Measurements from ENCODE around the gene PPME1.

Gene PPME1

DNA sequence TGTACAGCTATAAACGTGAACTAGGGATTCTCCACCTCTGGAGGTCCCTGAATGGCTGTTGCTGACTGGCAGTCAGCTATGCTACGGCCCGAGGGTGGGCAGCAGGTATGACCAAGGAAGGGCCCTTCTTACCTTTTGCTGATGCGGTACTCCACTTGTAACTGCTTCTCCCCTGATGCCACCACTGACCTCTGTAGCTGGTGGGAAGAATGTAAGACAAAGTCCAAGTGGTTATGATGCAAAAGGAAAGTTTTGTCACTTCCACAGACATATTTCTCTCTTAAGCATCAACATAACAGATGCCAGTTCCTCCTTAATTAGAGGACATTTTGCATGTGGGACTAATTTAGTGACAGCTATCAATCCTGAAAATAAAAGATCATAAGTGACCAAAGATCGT is 108.2 kb downstream of the PPME1 start:
- ChIA-PET POLR2A (no interaction called here), CTCF (interaction anchor here (1.5 kb wide), 1 partner anchor 24 kb away, joined by 4 read pairs; no protein-coding TSS in a partner anchor)
- no peak for DNase-seq (ENCODE audit: extremely low spot score)
- TF ChIP-seq FOXK2 (IDR thresholded peaks at IDR 0.05) (no peak), TARDBP (IDR thresholded peaks at IDR 0.05) (no peak), BHLHE40 (IDR thresholded peaks at IDR 0.05; ENCODE audit: borderline replicate concordance) (no peak), L3MBTL2 (conservative IDR thresholded peaks at IDR 0.05) (no peak), FOXM1 (IDR thresholded peaks at IDR 0.05; ENCODE audit: borderline replicate concordance) (no peak), ELF4 (IDR thresholded peaks at IDR 0.05) (no peak), ARNT (IDR thresholded peaks at IDR 0.05) (no peak), SP1 (IDR thresholded peaks at IDR 0.05) (no peak), LEF1 (IDR thresholded peaks at IDR 0.05; ENCODE audit: borderline replicate concordance) (no peak), FOXA1 (IDR thresholded peaks at IDR 0.05) (no peak), HDGF (IDR thresholded peaks at IDR 0.05; ENCODE audit: borderline replicate concordance) (no peak)

DNA sequence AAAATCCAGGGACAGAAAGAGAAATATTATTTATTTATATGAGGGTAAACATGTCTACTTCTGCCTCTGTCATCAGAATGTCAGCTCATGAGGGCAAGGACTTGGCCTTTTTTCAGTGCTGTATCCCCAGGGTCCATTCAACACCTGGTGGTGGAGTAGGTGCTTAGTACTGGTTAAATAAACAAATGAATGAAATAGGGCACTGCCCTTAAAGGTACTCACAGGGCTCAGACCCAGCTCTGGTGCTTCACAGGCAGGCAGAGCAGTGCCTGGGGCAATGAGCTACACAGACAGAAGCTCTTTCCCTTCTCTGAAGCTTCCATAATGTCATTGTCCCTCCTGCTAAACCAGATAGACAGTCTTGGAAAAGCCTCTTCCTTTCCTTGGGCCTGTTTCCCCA is 109.4 kb downstream of the PPME1 start:
- CTCF ChIA-PET: no interaction called here
- POLR2A ChIA-PET: no interaction called here

GRCh38 chr11:74282421-74282820 is 111.3 kb downstream of the PPME1 start:
- ChIA-PET POLR2A (no interaction called here), CTCF (interaction anchor here (1.4 kb wide), 1 partner anchor 27 kb away, joined by 3 read pairs; no protein-coding TSS in a partner anchor)
- no peak for DNase-seq (ENCODE audit: extremely low spot score)
- TF ChIP-seq FOXA1 (IDR thresholded peaks at IDR 0.05) (no peak), NFRKB (IDR thresholded peaks at IDR 0.05) (no peak), FOXM1 (IDR thresholded peaks at IDR 0.05; ENCODE audit: borderline replicate concordance) (no peak), SP1 (IDR thresholded peaks at IDR 0.05) (no peak), L3MBTL2 (conservative IDR thresholded peaks at IDR 0.05) (no peak), HDGF (IDR thresholded peaks at IDR 0.05; ENCODE audit: borderline replicate concordance) (no peak), SUZ12 (IDR thresholded peaks at IDR 0.05) (no peak), ARNT (IDR thresholded peaks at IDR 0.05) (no peak), TARDBP (IDR thresholded peaks at IDR 0.05) (no peak), ELF4 (IDR thresholded peaks at IDR 0.05) (no peak), LEF1 (IDR thresholded peaks at IDR 0.05; ENCODE audit: borderline replicate concordance) (no peak), BHLHE40 (IDR thresholded peaks at IDR 0.05; ENCODE audit: borderline replicate concordance) (no peak), FOXK2 (IDR thresholded peaks at IDR 0.05) (no peak), CTBP1 (IDR thresholded peaks at IDR 0.05; ENCODE audit: borderline replicate concordance) (no peak), ZNF384 (IDR thresholded peaks at IDR 0.05) (no peak)
- TF ChIP-seq, protein P1, sequence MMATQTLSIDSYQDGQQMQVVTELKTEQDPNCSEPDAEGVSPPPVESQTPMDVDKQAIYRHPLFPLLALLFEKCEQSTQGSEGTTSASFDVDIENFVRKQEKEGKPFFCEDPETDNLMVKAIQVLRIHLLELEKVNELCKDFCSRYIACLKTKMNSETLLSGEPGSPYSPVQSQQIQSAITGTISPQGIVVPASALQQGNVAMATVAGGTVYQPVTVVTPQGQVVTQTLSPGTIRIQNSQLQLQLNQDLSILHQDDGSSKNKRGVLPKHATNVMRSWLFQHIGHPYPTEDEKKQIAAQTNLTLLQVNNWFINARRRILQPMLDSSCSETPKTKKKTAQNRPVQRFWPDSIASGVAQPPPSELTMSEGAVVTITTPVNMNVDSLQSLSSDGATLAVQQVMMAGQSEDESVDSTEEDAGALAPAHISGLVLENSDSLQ (IDR thresholded peaks at IDR 0.05): no peak

More for the DNA sequence above, 109.4 kb downstream of the PPME1 start:
- DNase-seq (ENCODE audit: extremely low spot score): no peak
- no peak for TF ChIP-seq FOXK2 (IDR thresholded peaks at IDR 0.05)
- TF ChIP-seq CTBP1 (IDR thresholded peaks at IDR 0.05; ENCODE audit: borderline replicate concordance): no peak

- ChIA-PET CTCF (interaction anchor here (1.4 kb wide), 1 partner anchor 28 kb away, joined by 3 read pairs; no protein-coding TSS in a partner anchor), POLR2A (no interaction called here)
- TF ChIP-seq CTBP1 (IDR thresholded peaks at IDR 0.05; ENCODE audit: borderline replicate concordance) (no peak), ARNT (IDR thresholded peaks at IDR 0.05) (no peak), FOXM1 (IDR thresholded peaks at IDR 0.05; ENCODE audit: borderline replicate concordance) (no peak), SUZ12 (IDR thresholded peaks at IDR 0.05) (no peak), L3MBTL2 (conservative IDR thresholded peaks at IDR 0.05) (no peak), ZNF384 (IDR thresholded peaks at IDR 0.05) (no peak), TARDBP (IDR thresholded peaks at IDR 0.05) (no peak), HDGF (IDR thresholded peaks at IDR 0.05; ENCODE audit: borderline replicate concordance) (no peak), FOXA1 (IDR thresholded peaks at IDR 0.05) (no peak), SP1 (IDR thresholded peaks at IDR 0.05) (no peak), FOXK2 (IDR thresholded peaks at IDR 0.05) (no peak), ELF4 (IDR thresholded peaks at IDR 0.05) (no peak), BHLHE40 (IDR thresholded peaks at IDR 0.05; ENCODE audit: borderline replicate concordance) (no peak)
- no peak for DNase-seq (ENCODE audit: extremely low spot score)
Observed at GRCh38 chr11:74282914-74283371, 111.9 kb downstream of the PPME1 start.

DNA sequence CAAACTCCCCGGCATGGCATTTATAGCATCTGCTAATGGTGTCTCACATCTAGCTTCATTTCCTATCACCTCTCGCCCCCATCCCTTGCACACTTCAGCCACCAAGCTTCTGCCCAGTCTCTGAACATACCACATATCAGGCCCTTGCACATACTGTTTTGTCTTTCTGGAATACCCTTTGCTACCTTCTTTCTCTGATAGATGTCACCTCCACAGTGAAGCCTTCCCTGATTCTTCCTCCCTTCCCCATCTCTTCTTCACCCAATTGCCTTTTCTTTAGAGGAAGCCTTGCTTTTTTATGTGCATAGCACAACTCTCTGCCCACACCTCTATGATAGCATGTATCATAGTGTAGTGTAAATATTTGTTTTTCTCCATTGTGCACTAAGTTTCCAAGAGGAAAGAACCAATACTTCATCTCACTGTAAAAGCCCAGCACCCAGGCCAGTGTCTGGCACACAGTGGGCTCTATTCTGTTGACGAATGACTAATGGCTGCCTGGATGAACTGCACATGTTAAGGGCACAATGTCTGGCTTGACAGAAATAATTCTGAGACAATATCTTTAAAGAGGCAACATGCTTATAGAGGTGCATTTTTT is 112.6 kb downstream of the PPME1 start:
- no peak for TF ChIP-seq BHLHE40 (IDR thresholded peaks at IDR 0.05; ENCODE audit: borderline replicate concordance)
- TF ChIP-seq, protein P1 (IDR thresholded peaks at IDR 0.05): no peak
- TF ChIP-seq FOXM1 (IDR thresholded peaks at IDR 0.05; ENCODE audit: borderline replicate concordance): no peak
- TF ChIP-seq ELF4 (IDR thresholded peaks at IDR 0.05): no peak
- no peak for TF ChIP-seq ARNT (IDR thresholded peaks at IDR 0.05)
- TF ChIP-seq FOXA1 (IDR thresholded peaks at IDR 0.05): no peak
- TF ChIP-seq SUZ12 (IDR thresholded peaks at IDR 0.05): no peak
- no peak for TF ChIP-seq LEF1 (IDR thresholded peaks at IDR 0.05; ENCODE audit: borderline replicate concordance)
- TF ChIP-seq TARDBP (IDR thresholded peaks at IDR 0.05): no peak
- TF ChIP-seq HDGF (IDR thresholded peaks at IDR 0.05; ENCODE audit: borderline replicate concordance): no peak
- TF ChIP-seq NFRKB (IDR thresholded peaks at IDR 0.05): no peak
- no peak for TF ChIP-seq L3MBTL2 (conservative IDR thresholded peaks at IDR 0.05)
- no peak for DNase-seq (ENCODE audit: extremely low spot score)
- POLR2A ChIA-PET: no interaction called here
- CTCF ChIA-PET: interaction anchor here (0.6 to 1.4 kb wide), 2 partner anchors 28 to 220 kb away, joined by 3 read pairs; no protein-coding TSS in a partner anchor

DNA sequence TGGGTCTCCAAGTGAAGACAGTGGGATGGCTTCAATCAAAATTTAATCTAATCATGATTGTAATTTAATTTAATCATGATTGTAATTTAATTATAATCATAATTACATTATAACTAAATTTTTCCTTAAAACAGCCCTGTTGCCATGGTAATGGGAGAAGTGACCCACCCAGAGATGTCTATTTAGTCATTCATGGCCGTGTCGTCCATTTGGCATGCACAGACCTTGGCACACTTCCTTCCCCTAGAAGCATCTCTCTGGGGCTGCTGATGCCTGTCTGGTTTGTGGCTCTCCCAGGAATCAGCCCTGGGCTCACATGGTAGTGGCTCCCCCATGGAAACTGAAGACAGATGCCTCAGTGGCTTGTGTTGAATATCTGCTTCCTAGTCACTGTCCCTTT is 113.4 kb downstream of the PPME1 start:
- POLR2A ChIA-PET: no interaction called here
- DNase-seq (ENCODE audit: extremely low spot score): no peak
- TF ChIP-seq CTBP1 (IDR thresholded peaks at IDR 0.05; ENCODE audit: borderline replicate concordance): no peak
- TF ChIP-seq ZNF384 (IDR thresholded peaks at IDR 0.05): no peak
- no peak for TF ChIP-seq NFRKB (IDR thresholded peaks at IDR 0.05)
- TF ChIP-seq L3MBTL2 (conservative IDR thresholded peaks at IDR 0.05): no peak
- no peak for TF ChIP-seq SP1 (IDR thresholded peaks at IDR 0.05)
- TF ChIP-seq ELF4 (IDR thresholded peaks at IDR 0.05): no peak
- no peak for TF ChIP-seq LEF1 (IDR thresholded peaks at IDR 0.05; ENCODE audit: borderline replicate concordance)
- TF ChIP-seq HDGF (IDR thresholded peaks at IDR 0.05; ENCODE audit: borderline replicate concordance): no peak
- TF ChIP-seq TARDBP (IDR thresholded peaks at IDR 0.05): no peak
- no peak for TF ChIP-seq BHLHE40 (IDR thresholded peaks at IDR 0.05; ENCODE audit: borderline replicate concordance)
- CTCF ChIA-PET: interaction anchor here (0.6 kb wide), 1 partner anchor 220 kb away, joined by 3 read pairs; no protein-coding TSS in a partner anchor
